ENCODE measurements around the gene PDS5B. TPM values are rescaled to one million over a fixed set of nuclear protein-coding genes. Genes with fewer than 3 reads are reported as not detected.

Gene PDS5B
- total RNA-seq, 1 donor from 2014 or later, result 82.4 TPM

GRCh38 chr13:32745509-32745908 is 159.3 kb downstream of the PDS5B start:
- TF ChIP-seq CTCF (conservative IDR thresholded peaks at IDR 0.05), result no peak
- no peak for DNase-seq (ENCODE audit: low read depth, low spot score)
- H3K36me3 Mint-ChIP-seq (ENCODE audit: low read depth), result peaks cover 11% of the 10 kb centered on the region
- no peaks in the 10 kb centered on the region for H3K9me3 Mint-ChIP-seq
- no peak overlapping the region for H3K27ac Mint-ChIP-seq (ENCODE audit: unreplicated experiment)
- no peaks in the 10 kb centered on the region for H3K27me3 Mint-ChIP-seq (ENCODE audit: low read depth)
- no peak overlapping the region for H3K4me3 Mint-ChIP-seq
- peaks cover 15% of the 10 kb centered on the region for H3K4me1 Mint-ChIP-seq

- H3K27me3 Mint-ChIP-seq (ENCODE audit: low read depth), result no peaks in the 10 kb centered on the region
- peaks cover 14% of the 10 kb centered on the region for H3K36me3 Mint-ChIP-seq (ENCODE audit: low read depth)
These were observed 160.2 kb downstream of the PDS5B start for GRCh38 chr13:32746474-32746873.

GRCh38 chr13:32748305-32748704 is 162.1 kb downstream of the PDS5B start:
- TF ChIP-seq CTCF (conservative IDR thresholded peaks at IDR 0.05), result no peak

More at GRCh38 chr13:32746474-32746873, 160.2 kb downstream of the PDS5B start:
- Mint-ChIP-seq H3K27ac (ENCODE audit: unreplicated experiment) (no peak overlapping the region), H3K4me1 (peaks cover 15% of the 10 kb centered on the region), H3K4me3 (no peak overlapping the region), H3K9me3 (no peaks in the 10 kb centered on the region)
- no peak for TF ChIP-seq CTCF (conservative IDR thresholded peaks at IDR 0.05)
- no peak for DNase-seq (ENCODE audit: low read depth, low spot score)

GRCh38 chr13:32751340-32751739 is 165.1 kb downstream of the PDS5B start:
- TF ChIP-seq CTCF (conservative IDR thresholded peaks at IDR 0.05), result no peak
- no peak overlapping the region for H3K4me3 Mint-ChIP-seq
- no peaks in the 10 kb centered on the region for H3K27me3 Mint-ChIP-seq (ENCODE audit: low read depth)
- H3K9me3 Mint-ChIP-seq, result no peaks in the 10 kb centered on the region
- no peak overlapping the region for H3K27ac Mint-ChIP-seq (ENCODE audit: unreplicated experiment)
- no peak for DNase-seq (ENCODE audit: low read depth, low spot score)
- H3K36me3 Mint-ChIP-seq (ENCODE audit: low read depth), result peaks cover 16% of the 10 kb centered on the region
- H3K4me1 Mint-ChIP-seq, result peaks cover under 1% of the 10 kb centered on the region

More at GRCh38 chr13:32748305-32748704, 162.1 kb downstream of the PDS5B start:
- Mint-ChIP-seq H3K9me3 (no peaks in the 10 kb centered on the region), H3K4me1 (peaks cover 15% of the 10 kb centered on the region), H3K27me3 (ENCODE audit: low read depth) (no peaks in the 10 kb centered on the region), H3K36me3 (ENCODE audit: low read depth) (peaks cover 11% of the 10 kb centered on the region), H3K4me3 (no peak overlapping the region), H3K27ac (ENCODE audit: unreplicated experiment) (no peak overlapping the region)
- DNase-seq (ENCODE audit: low read depth, low spot score), result no peak

- Mint-ChIP-seq H3K9me3 (no peaks in the 10 kb centered on the region), H3K27ac (ENCODE audit: unreplicated experiment) (no peak overlapping the region), H3K4me1 (no peaks in the 10 kb centered on the region), H3K4me3 (no peak overlapping the region), H3K27me3 (ENCODE audit: low read depth) (no peaks in the 10 kb centered on the region), H3K36me3 (ENCODE audit: low read depth) (peaks cover 16% of the 10 kb centered on the region)
- DNase-seq (ENCODE audit: low read depth, low spot score), result no peak
- no peak for TF ChIP-seq CTCF (conservative IDR thresholded peaks at IDR 0.05)
These were observed 166.1 kb downstream of the PDS5B start for GRCh38 chr13:32752311-32752710.
